Gastroesophageal sphincter (tissue), 4 donors: ENCODE data around the gene FHOD3. TPM values are rescaled to one million over a fixed set of nuclear protein-coding genes. Genes with fewer than 3 reads are reported as not detected.
"Not testable (repeated sequence)": the region's sequence is repeated elsewhere in the genome, so short reads cannot be mapped to it uniquely, and the experiment has no call there.

ENCODE experiments used
- ATAC-seq: fragments of 150-250 bp; one replicate; pipeline ENCODE4 v1.9.1; 2016; ENCODE audit warnings: mild to moderate bottlenecking, moderate library complexity
- H3K27ac ChIP-seq, 4 donors: fragments of 200-600 bp; sonication (generic) in 3 of 4; 1 replicate in 3 of 4; 2 replicates in 1 of 4; pipeline ENCODE4 v1.5.1; 2016 to 2019
- H3K27me3 ChIP-seq: fragments of 200-600 bp; sonication (generic); one replicate; pipeline ENCODE4 v1.5.1; 2019
- H3K36me3 ChIP-seq, 2 donors: fragments of 200-600 bp; sonication (generic); one replicate each; pipeline ENCODE4 v1.5.1; 2019; ENCODE audit warnings: control low read depth in 1 of 2
- H3K4me1 ChIP-seq, 3 donors: fragments of 200-600 bp; sonication (generic); 1 replicate in 2 of 3; 2 replicates in 1 of 3; pipeline ENCODE4 v1.5.1; 2016 to 2019; ENCODE audit warnings: control low read depth in 2 of 3
- H3K4me3 ChIP-seq, 2 donors: fragments of 200-600 bp; sonication (generic); one replicate each; pipeline ENCODE4 v1.5.1; 2019; ENCODE audit warnings: mild to moderate bottlenecking in 1 of 2, moderate library complexity in 1 of 2
- H3K9me3 ChIP-seq, 3 donors: fragments of 200-600 bp; sonication (generic); one replicate each; pipeline ENCODE4 v1.5.1; 2017 to 2019; ENCODE audit warnings: control low read depth in 2 of 3
- CTCF ChIP-seq, 4 experiments: fragments of 200-600 bp in 2 of 4; fragments of 450-650 bp in 2 of 4; sonication (generic) in 1 of 4; IDR thresholded peaks; one replicate each; pipeline ENCODE4 v1.5.1; 2017 to 2019; ENCODE audit warnings: antibody characterized with exemption in 4 of 4, mild to moderate bottlenecking in 2 of 4, moderate library complexity in 2 of 4
- EP300 ChIP-seq: sonication (generic); formaldehyde crosslinking; IDR thresholded peaks from one replicate; pipeline ENCODE4 v1.6.1; 2017; ENCODE audit warnings: antibody characterized with exemption, mild to moderate bottlenecking
- POLR2A ChIP-seq, 2 donors: fragments of 450-650 bp; IDR thresholded peaks; one replicate each; pipeline ENCODE4 v1.6.1; 2017; ENCODE audit warnings: antibody characterized with exemption in 2 of 2, mild to moderate bottlenecking in 2 of 2, moderate library complexity in 1 of 2
- POLR2AphosphoS5 ChIP-seq: sonication (generic); formaldehyde crosslinking; IDR thresholded peaks from one replicate; pipeline ENCODE4 v1.6.1; 2017; ENCODE audit warnings: antibody characterized with exemption
- WGBS, 2 donors: methylation state at CpG; one replicate each; pipeline ENCODE4 v1.1.5; 2018; ENCODE audit warnings: low coverage in 1 of 2; 5-methylcytosine and 5-hydroxymethylcytosine counted together
- total RNA-seq, 4 donors: library from RNA; depleted of rRNA; stranded (reverse); fragments of >200 nt; gene quantifications; one replicate each; pipeline ENCODE4 v1.1.0, GENCODE V29; 2016

FHOD3 gene
- total RNA-seq, 4 donors from 2014 or later, result 18.4 to 36.7 (median 30.4) TPM

GRCh38 chr18:36812678-36813077 is 515.2 kb downstream of the FHOD3 start:
- ATAC-seq, result peak; percentile 65
- peaks cover 0 to 30% (median 8%) of the 10 kb centered on the region in 3 donors for H3K4me1 ChIP-seq
- 52 to 66% methylated on average over 2 to 3 of the region's 3 CpGs for WGBS, 2 donors
- TF ChIP-seq POLR2AphosphoS5 (no peak), EP300 (no peak), POLR2A (IDR thresholded peaks at IDR 0.05) (no peak), CTCF (IDR thresholded peaks at IDR 0.05) (no peak)
- no peaks in the 10 kb centered on the region for H3K9me3 ChIP-seq
- peaks cover 0 to 55% of the 10 kb centered on the region in 2 donors for H3K36me3 ChIP-seq
- peak overlapping the region in 3 of 4 donors; percentile 60 to 78 (median 62) for H3K27ac ChIP-seq
- H3K4me3 ChIP-seq, result no peak overlapping the region
- H3K27me3 ChIP-seq, result no peaks in the 10 kb centered on the region

- H3K27ac ChIP-seq, result peak overlapping the region; percentile 3 to 78 (median 38)
- no peak for ATAC-seq
- WGBS, 2 donors, result 66 to 68% methylated on average over 4 of the region's 4 CpGs
- no peaks in the 10 kb centered on the region for H3K9me3 ChIP-seq
- H3K4me3 ChIP-seq, result no peak overlapping the region
- TF ChIP-seq POLR2AphosphoS5 (no peak), CTCF (IDR thresholded peaks at IDR 0.05) (no peak), EP300 (no peak), POLR2A (IDR thresholded peaks at IDR 0.05) (no peak)
- H3K27me3 ChIP-seq, result no peaks in the 10 kb centered on the region
- peaks cover 0 to 30% (median 8%) of the 10 kb centered on the region in 3 donors for H3K4me1 ChIP-seq
- H3K36me3 ChIP-seq, result peaks cover 0 to 55% of the 10 kb centered on the region in 2 donors
Measured at GRCh38 chr18:36813101-36813775, 515.7 kb downstream of the FHOD3 start.

- peaks cover 0 to 58% of the 10 kb centered on the region in 2 donors for H3K36me3 ChIP-seq
- TF ChIP-seq EP300, result no peak
- TF ChIP-seq POLR2A (IDR thresholded peaks at IDR 0.05), result no peak
- TF ChIP-seq POLR2AphosphoS5, result no peak
- TF ChIP-seq CTCF (IDR thresholded peaks at IDR 0.05), result no peak
- 72 to 79% methylated on average over 3 of the region's 3 CpGs for WGBS, 2 donors
- no peak for ATAC-seq
- peaks cover 0 to 30% (median 8%) of the 10 kb centered on the region in 3 donors for H3K4me1 ChIP-seq
- H3K27me3 ChIP-seq, result no peaks in the 10 kb centered on the region
- peak overlapping the region in 3 of 4 donors; percentile 16 to 78 (median 60) for H3K27ac ChIP-seq
- H3K4me3 ChIP-seq, result no peak overlapping the region
- no peaks in the 10 kb centered on the region for H3K9me3 ChIP-seq
Measured at GRCh38 chr18:36813824-36814223, 516.3 kb downstream of the FHOD3 start.

- no peaks in the 10 kb centered on the region for H3K27me3 ChIP-seq
- 0 to 100% methylated on average over 1 of the region's 1 CpG for WGBS, 2 donors
- peaks cover 0 to 60% of the 10 kb centered on the region in 2 donors for H3K36me3 ChIP-seq
- no peak overlapping the region for H3K27ac ChIP-seq
- H3K4me3 ChIP-seq, result no peak overlapping the region
- no peak for TF ChIP-seq POLR2AphosphoS5
- TF ChIP-seq CTCF (IDR thresholded peaks at IDR 0.05), result no peak
- TF ChIP-seq POLR2A (IDR thresholded peaks at IDR 0.05), result no peak
- TF ChIP-seq EP300, result no peak
- no peaks in the 10 kb centered on the region for H3K9me3 ChIP-seq
- peaks cover 0 to 24% (median 8%) of the 10 kb centered on the region in 3 donors for H3K4me1 ChIP-seq
- ATAC-seq, result no peak
Measured at GRCh38 chr18:36814994-36815393, 517.5 kb downstream of the FHOD3 start.

- H3K4me1 ChIP-seq, result peaks cover 0 to 24% (median 5%) of the 10 kb centered on the region in 3 donors
- not testable (repeated sequence) for H3K4me3 ChIP-seq, H3K9me3 ChIP-seq, ATAC-seq, H3K27me3 ChIP-seq, H3K27ac ChIP-seq
- peaks cover 0 to 62% of the 10 kb centered on the region in 2 donors for H3K36me3 ChIP-seq
Measured at GRCh38 chr18:36816096-36816495, 518.6 kb downstream of the FHOD3 start.
